PC-3 (cell line): ENCODE results near the gene EIF4E2.

Source experiments
- CTCF ChIP-seq: fragments of 300-600 bp; sonication (generic); conservative IDR thresholded peaks from 2 replicates; pipeline ENCODE4 v1.5.1; 2017; ENCODE audit warnings: antibody characterized with exemption, low read depth, mild to moderate bottlenecking, low read length
- EZH2 ChIP-seq: fragments of 300-600 bp; sonication (generic); IDR thresholded peaks from one replicate; pipeline ENCODE4 v1.6.1; 2017; ENCODE audit warnings: antibody characterized with exemption, mild to moderate bottlenecking, low read length; ENCODE audit not compliant: unreplicated experiment

GRCh38 chr2:232513353-232513752 is 37.1 kb upstream of the EIF4E2 start:
- TF ChIP-seq CTCF = no peak
- TF ChIP-seq EZH2 = no peak
